ENCODE data around the gene PPM1L.

The PPM1L gene

DNA sequence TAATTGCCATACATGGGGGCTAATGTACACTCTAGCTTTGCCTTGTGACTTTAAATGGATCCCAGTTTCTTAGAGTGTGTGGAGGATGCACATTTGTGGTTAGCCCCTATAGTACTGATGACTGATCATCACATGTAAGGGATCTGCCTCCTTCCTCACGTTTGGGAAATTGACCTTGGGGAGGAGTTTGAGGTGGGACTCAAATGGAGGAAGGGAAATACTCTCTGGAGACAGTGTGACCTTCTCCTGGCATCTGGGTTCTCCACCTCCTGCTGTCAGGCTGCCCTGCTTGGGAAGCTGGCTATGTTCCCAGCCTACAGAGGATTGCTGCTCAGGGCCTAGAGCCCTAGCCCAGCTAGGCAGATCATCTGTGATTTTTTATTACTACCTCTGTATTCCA lies 48.7 kb downstream of the PPM1L start:
- in situ Hi-C loops (cut with MboI; ENCODE audit: low sequenced_read_pairs), result no loop called here

DNA sequence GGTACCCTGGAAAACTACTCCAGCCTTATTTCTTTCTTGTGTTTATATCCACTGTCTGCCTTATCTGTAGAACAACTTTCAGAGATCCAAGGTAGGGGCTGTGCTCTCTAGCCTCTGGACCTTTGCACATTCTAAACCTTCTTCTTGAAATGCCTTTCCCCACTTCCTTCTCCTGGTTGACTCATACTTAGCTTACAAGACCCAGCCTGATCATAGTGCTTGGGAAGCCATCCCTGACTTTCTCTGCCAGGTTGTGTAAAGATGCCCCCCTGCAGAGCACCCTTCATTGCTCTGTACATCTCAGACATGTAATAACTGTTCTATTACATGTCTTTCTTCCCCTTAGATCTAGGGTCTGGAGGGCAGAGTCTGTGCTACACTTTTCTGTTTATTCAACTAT lies 50.1 kb downstream of the PPM1L start:
- in situ Hi-C loops (cut with MboI; ENCODE audit: low sequenced_read_pairs), result no loop called here

DNA sequence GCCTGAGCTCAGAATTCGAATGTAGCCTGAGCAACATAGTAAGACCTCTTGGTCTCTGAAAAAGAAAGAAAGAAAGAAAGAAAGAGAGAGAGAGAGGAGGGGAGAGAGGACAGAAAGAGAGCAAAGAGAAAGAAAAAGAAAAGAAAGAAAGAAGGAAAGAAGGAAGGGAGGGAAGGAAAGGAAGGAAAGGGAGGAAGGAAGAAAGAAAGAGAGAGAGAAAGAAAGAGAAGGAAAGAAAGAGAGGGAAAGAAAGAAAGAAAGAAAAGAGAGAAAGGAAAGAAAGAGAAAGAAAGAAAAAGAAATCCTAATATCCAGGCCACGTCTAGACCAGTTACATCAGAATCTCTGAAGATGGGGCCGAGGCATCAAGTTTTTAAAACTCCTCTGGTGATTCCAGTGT lies 50.7 kb downstream of the PPM1L start:
- in situ Hi-C loops (cut with MboI; ENCODE audit: low sequenced_read_pairs), result no loop called here

DNA sequence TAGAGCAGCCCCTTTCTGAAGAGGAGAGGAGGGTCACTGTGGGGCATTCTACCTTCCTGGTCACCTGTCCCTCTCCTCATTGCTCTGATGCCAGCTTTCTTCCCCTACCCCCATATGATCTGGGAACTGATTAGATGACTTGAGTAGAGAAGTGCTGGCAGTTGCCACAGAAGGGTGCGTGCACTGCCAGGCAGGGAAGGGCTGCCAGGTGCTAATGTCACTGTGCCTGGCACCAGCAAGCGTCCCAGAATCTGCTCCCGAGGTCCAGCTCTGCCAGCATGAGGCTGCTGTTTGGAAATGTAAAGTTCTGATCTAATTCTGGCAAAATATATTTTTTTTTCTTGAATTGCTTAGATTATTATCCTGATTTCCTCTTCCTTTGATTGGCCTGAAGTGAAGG lies 52.8 kb downstream of the PPM1L start:
- in situ Hi-C loops (cut with MboI; ENCODE audit: low sequenced_read_pairs), result no loop called here

DNA sequence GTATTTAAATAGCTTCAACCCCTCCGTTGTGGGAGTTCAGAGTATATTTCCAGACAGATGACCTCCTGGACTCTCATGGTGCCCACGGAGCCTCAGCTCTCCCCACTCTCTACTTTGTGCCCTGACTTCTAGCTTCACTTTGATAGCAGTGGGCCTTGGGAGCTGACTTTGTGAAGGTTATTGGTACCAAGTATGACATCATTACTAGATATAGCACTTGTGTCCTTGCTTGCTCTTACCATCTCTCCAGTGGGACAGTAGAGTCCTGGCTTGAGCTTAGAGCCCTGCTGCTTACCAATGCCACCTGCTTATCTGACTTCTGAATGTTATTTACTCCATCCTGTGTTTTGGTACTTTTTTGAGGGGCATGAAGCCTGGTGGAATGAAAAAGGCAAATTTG lies 53.4 kb downstream of the PPM1L start:
- in situ Hi-C loops (cut with MboI; ENCODE audit: low sequenced_read_pairs), result no loop called here

DNA sequence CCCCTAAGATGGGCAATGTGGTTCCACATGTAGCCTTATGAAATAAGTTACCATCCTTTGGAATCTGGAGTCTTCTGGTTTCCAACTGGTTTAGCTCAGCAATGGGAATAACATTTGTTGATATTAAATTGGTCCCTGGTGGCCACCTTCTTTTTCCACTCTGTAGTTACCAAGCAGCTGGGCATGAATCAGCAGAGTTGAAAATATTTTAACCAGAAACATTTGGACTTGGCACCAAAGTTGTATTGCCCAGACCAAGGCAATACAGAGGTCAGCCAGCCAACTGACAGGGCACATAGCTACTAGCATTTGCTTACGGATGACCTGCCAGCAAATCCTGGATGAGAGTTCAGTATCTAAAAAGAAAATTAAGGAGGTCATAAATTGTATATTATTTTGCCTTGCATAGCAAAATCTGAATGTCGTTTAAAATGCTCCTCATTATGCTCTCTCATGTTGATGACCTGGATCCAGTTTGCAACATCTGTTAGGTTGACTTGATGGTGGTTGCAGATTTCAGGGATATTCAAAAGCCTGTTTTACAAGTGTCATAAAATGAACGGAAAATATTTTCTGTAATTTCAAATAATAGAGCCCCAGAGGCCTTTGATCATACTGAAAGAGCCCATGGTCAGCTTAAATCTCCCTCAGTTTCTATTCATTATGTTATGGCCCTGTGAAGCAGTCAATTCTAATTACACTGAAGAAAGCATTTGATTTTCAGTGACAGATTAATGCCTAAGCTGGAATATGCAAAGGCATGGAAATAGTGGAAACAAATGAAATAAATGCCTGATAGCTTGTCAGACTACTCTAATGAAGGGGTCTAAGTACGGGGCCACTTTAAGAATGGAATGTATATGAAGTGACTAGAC lies 54.6 kb downstream of the PPM1L start:
- in situ Hi-C loops (cut with MboI; ENCODE audit: low sequenced_read_pairs), result no loop called here

DNA sequence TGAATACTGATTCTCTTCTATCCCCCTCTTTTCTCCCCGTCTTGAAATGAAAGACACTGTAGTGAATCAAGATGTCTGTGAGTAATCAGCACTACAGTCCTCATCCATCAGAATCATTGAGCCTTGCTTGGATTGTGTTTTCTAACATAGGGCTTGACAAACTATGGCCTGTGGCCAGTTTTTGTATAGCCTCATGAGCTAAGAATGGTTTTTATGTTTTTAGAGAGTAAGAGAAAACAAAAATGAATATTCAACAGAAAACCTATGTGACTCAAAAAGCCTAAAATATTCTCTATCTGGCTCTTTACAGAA lies 55.2 kb downstream of the PPM1L start:
- in situ Hi-C loops (cut with MboI; ENCODE audit: low sequenced_read_pairs), result no loop called here

DNA sequence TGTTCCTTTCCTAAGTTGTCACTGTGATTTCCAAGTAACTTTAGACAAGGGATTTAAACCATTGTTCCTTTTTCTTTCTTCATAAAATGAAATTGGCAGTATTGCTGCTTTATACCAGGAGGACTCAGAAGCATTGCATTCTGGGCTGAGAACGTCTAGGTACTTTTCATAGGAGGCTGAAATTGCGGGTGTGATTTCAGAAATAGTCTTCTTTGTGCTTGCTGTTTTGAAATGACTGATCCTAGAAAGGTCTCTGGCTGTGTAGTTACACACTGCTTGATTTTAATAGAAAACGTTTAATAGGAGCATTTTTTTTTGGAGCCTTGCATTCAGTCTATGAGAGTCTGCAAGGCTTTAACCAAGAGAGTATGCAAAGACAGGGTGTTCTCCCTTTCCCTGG lies 56.3 kb downstream of the PPM1L start:
- in situ Hi-C loops (cut with MboI; ENCODE audit: low sequenced_read_pairs), result no loop called here

DNA sequence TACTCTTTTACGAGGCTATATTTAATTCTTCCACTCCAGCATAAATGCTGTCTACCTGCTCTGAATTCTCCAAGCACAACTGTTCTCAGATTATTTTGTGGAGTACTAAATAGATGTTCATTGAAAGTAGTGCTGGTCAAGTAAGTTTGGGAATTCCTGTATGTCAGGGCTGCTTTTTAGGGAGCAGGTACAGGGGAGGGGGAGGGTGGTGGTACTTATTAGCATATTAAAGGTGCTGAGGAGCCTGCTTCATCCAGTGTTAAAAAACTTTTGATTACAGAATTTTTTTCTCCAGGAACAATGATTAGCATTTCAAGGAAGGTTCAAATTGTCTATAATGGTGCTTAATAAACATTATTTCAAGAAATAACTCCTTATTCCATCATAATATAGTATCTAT lies 59.2 kb downstream of the PPM1L start:
- in situ Hi-C loops (cut with MboI; ENCODE audit: low sequenced_read_pairs), result no loop called here

DNA sequence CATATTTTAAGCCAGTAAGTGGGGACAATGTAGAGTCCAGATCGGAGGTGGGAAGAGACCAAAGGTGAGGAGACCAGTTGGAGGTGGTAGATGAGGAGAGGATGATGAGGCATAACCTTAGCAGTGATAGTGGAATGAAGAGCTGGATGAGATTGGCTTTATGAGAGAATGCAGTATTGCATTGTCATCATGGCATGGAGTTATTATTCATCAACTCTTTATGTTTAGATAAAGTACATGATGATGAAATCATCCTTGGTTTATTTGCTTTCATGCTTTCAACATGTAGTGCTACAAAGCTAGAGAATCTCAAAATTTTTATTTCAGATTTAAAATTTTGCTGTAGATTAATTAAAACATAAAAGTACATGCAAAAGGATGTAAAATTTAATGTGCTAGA lies 64.0 kb downstream of the PPM1L start:
- in situ Hi-C loops (cut with MboI; ENCODE audit: low sequenced_read_pairs), result no loop called here

DNA sequence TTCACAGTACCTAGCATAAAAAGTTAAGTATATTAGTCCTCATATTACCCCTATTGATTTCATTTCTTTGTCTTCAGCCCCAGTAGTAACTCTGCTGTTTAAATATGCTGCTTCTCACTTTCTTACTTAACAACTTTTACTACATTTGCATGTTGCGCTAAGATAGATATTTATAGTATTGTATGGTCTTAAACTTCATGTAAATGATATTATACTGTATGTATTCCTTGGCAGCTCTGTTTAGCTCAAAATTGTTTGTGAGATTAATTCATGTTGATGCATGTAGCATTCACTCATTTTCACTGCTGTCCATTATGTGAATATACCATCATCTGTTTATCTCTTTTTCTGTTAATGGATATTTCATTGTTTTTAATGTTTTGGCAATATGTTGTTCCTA lies 64.4 kb downstream of the PPM1L start:
- in situ Hi-C loops (cut with MboI; ENCODE audit: low sequenced_read_pairs), result no loop called here

DNA sequence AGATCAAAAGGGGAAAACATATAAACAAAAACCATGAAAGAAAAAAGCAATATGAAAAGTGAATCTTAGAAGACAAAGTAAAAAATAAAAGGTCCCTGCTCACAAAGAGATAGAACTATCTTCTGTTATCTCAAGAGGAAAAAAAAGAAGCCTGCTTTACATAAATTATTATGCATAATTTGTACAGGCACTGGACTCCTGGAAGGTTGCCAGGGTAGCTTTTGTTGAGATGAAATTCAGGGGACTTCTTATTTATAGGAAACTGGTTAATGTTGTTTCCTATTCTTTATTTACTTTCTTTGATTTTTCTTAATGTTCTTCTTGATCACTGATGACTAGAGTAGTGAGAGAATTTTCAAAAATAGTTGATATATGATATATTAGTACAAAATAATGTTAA lies 66.9 kb downstream of the PPM1L start:
- in situ Hi-C loops (cut with MboI; ENCODE audit: low sequenced_read_pairs), result no loop called here

DNA sequence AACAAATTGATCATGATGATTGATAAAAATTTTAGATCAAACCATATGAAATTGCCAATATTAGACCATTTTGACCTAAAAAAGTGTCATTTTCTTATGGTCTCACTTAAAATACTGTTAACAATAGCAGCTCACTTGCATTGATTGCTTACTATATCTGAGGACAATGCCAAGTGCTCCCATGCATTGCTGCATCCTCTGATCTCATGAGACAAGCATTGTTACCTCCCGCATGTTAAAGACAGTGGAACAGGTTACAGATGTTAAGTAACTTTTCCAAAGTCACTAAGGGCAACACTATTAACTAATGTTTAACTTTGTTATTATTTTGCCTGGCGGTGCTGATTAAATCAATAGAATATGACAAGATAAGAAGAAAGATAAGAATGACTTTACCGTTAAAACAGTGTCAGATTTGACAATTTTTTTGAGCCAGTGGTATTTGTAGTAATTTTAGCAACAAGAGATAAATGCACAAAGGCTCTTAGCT lies 69.3 kb downstream of the PPM1L start:
- in situ Hi-C loops (cut with MboI; ENCODE audit: low sequenced_read_pairs), result no loop called here

DNA sequence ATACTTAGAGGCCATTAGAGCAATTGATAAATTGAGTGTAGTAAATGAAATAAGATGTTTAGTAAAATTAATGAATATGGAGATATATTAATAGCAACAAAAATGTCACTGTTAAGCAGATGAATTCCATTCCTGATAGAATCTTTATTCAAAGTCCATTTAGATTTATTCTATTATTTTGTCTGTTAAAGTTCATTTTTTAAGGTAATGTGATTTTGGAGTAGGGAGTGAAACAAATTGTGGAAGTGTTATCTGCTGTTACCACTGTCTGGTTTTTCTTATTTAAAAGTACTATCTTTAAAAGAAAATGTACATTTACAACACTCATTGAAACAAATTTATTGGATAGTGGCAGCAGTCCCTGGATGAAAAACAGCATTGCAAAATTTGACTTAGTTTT lies 70.4 kb downstream of the PPM1L start:
- in situ Hi-C loops (cut with MboI; ENCODE audit: low sequenced_read_pairs), result no loop called here

DNA sequence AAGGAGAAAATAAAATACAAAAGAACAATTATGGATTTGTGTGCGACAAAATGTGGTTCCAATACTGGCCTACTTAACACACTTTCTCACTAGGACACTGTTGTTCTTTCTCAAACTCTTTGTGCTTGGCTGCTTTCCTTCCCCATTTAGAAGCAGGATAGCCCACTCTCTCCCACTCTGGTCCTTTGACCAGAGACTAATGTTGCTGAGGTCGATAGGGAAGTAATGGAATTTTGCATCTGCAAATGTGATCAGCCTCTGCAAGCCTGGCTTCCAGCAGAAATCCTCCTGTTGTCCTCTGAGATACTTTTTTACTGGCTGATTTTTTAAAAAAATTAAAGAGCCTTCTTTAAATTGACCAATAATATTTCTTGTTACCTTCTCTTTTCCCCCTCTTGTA lies 71.0 kb downstream of the PPM1L start:
- in situ Hi-C loops (cut with MboI; ENCODE audit: low sequenced_read_pairs), result no loop called here

DNA sequence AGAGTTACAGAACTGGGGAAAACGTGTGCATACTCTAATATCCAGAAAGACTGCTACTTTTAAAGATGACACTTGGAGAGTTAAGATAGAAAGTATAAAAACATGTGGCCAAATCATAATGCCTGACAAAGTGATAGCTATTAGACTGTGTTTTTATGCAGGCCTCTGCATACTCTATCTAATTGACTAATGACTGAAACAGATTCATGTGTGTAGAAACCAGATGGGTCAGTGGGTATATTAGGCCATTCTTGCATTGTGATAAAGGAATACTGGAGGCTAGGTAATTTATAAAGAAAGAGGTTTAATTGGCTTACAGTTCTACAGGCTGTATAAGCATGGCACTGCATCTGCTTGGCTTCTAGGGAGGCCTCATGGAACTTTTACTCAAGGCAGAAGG lies 71.5 kb downstream of the PPM1L start:
- in situ Hi-C loops (cut with MboI; ENCODE audit: low sequenced_read_pairs), result no loop called here

DNA sequence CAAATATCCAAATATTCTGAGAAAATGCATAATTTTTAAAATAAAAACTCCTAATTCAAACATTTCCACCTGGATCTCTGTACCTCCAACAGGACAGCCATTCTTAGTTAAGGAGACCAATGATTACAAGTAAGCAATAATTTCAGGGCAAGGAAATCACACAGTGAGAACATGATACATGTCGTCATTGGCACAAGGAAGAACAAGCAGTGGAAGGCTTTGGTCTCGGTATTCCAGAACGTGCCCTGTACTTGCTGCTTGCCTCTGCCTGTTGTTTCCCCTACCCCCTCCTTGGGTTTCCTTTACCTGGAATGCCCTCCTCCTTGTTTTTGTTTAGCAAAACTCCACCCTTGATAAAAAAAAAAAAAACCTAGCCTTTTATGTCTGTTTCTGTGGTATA lies 72.8 kb downstream of the PPM1L start:
- in situ Hi-C loops (cut with MboI; ENCODE audit: low sequenced_read_pairs), result no loop called here

DNA sequence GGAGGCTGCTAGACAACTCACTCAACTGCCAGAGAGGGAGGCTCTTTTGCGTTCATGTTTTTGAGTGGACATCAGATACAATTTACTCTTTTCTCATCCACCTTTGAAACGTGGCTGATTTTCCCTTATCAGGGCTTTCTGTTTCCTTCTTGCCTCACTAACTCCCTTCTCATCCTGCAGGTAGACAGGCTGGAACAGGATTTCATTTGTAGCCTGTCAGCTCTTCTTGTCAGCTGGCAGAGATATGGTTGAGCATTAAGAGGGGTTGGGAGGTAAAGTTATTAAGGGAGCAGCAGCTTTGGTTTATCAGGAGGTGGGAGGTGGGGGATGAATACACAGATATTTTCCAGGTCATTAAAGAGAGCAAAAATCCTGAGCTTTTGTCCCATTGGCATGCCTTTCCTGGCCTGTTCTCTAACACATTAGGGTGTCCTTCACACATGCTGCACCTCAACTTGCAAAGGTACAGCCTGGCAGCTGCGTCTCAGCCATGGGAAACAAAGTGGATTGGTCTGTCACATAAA lies 73.5 kb downstream of the PPM1L start:
- in situ Hi-C loops (cut with MboI; ENCODE audit: low sequenced_read_pairs), result no loop called here

DNA sequence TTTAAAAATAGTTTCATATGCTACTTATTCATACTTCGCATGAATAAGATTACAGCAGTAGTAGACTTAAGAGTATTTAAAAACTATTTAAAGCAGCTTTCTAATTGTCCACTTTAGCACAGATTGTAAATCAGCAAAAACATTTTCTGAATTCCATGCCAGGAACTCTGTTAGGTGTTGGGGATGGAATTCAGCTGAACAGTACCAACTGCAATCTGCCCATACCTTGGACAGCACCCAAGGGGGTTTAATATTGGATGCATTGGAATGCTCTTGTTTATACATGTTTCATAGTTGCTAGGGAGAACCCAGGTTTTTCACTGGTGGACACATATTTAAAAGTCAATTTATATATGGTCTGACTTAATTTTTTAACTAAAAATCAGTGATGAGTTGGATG lies 74.8 kb downstream of the PPM1L start:
- in situ Hi-C loops (cut with MboI; ENCODE audit: low sequenced_read_pairs), result no loop called here

DNA sequence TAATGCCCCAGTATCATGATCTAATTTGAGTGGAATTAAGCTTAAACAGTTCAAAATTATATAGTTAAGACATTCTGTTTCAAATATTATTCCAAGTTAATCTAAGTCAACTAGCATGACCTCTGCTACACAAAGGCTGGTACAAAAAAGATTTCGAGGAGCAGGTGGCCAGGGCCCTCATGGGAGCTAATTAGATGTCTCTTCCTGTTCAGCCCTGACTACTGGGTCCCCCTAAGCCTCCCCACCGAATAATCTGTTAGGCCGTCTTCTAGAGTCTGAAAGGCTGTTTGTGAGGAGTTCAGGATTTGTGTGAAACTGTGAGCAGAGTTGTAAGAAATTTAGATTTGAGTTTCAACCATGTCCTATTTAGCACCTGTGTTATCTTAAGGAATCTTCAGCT lies 75.4 kb downstream of the PPM1L start:
- in situ Hi-C loops (cut with MboI; ENCODE audit: low sequenced_read_pairs), result no loop called here

DNA sequence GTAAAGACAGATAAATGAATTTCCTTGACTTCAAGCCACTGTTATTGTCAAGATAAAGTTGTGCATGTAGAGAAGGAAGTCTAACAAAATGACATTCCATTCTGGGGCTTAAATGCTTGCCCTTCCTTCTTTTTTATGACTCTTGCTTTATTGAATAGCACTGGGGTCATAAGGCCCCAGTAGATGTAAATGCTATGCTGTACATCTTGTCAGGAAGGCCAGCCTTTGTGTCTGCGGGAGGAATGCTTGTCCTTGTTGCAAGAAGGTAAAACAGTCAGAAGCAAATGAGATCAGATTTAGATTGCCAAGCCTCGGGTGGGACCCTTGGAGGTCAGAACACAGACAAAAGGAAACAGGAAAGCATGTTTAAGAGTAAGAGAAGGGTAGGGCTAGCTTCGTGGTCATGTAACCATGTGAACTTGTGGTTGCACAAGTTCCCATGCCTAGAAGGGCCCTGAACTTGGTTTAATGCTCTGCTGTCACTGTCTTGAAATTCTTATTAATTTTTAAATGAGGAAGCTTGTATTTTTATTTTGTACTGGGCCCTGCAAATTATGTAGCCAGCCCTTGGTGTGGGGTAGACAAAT lies 81.5 kb downstream of the PPM1L start:
- in situ Hi-C loops (cut with MboI; ENCODE audit: low sequenced_read_pairs), result no loop called here

DNA sequence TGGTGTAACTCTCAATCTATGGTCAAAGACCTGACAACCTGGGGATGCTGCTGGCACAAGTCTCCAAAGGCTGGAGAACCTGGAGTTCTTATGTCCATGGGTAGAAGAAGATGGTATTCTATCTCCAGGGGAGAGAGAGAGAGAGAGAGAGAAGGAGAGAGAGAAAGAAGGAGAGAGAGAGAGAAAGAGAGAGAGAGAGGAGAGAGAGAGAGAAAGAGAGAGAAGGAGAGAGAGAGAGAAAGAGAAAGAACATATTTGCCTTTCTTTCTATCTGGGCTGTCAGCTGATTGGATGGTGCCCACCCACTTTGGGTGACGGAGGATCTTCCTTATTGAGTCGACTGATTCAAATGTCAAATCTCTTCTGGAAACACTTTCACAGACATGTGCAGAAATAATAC lies 84.6 kb downstream of the PPM1L start:
- in situ Hi-C loops (cut with MboI; ENCODE audit: low sequenced_read_pairs), result no loop called here

DNA sequence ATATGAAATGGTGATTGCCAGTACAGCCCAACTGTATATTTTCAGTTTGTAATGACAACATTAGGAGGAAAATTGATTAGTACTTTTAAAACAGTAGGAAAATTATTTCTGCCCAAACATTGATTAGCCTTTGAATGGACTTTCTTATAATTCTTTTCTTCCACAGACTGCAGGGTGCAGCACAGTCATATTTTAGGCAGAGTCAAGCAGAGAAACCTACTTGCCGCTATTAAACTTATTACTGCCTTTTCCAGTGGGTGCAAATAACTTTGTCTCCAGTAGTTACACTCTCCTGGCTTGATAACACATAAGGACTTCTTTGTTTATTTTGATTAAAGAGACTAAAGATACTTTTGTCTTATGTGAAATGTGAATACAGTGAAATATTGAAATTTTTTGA lies 85.4 kb downstream of the PPM1L start:
- in situ Hi-C loops (cut with MboI; ENCODE audit: low sequenced_read_pairs), result no loop called here
